ENCODE results near the gene PIP5KL1.

GRCh38 chr9:127876764-127877562 is 53.6 kb downstream of the PIP5KL1 start:
- TF ChIP-seq, protein P1, sequence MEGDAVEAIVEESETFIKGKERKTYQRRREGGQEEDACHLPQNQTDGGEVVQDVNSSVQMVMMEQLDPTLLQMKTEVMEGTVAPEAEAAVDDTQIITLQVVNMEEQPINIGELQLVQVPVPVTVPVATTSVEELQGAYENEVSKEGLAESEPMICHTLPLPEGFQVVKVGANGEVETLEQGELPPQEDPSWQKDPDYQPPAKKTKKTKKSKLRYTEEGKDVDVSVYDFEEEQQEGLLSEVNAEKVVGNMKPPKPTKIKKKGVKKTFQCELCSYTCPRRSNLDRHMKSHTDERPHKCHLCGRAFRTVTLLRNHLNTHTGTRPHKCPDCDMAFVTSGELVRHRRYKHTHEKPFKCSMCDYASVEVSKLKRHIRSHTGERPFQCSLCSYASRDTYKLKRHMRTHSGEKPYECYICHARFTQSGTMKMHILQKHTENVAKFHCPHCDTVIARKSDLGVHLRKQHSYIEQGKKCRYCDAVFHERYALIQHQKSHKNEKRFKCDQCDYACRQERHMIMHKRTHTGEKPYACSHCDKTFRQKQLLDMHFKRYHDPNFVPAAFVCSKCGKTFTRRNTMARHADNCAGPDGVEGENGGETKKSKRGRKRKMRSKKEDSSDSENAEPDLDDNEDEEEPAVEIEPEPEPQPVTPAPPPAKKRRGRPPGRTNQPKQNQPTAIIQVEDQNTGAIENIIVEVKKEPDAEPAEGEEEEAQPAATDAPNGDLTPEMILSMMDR (conservative IDR thresholded peaks at IDR 0.05; ENCODE audit: low read depth, low read length): no peak
- no peak for TF ChIP-seq RFX5 (IDR thresholded peaks at IDR 0.05; ENCODE audit: low read depth, low read length)
- TF ChIP-seq POLR2A (IDR thresholded peaks at IDR 0.05; ENCODE audit: low read depth, low read length): no peak
- TF ChIP-seq FOS (IDR thresholded peaks at IDR 0.05; ENCODE audit: low read depth, low read length): no peak
- TF ChIP-seq RAD21 (IDR thresholded peaks at IDR 0.05; ENCODE audit: low read length): no peak
- TF ChIP-seq SMC3 (IDR thresholded peaks at IDR 0.05; ENCODE audit: low read depth, low read length): no peak
- TF ChIP-seq MAFK (IDR thresholded peaks at IDR 0.05; ENCODE audit: low read depth, low read length): no peak
- no peak for TF ChIP-seq CEBPB (IDR thresholded peaks at IDR 0.05; ENCODE audit: low read depth, low read length)
- TF ChIP-seq USF2 (IDR thresholded peaks at IDR 0.05; ENCODE audit: low read depth, low read length): no peak
- TF ChIP-seq CHD1 (IDR thresholded peaks at IDR 0.05; ENCODE audit: low read depth, low read length): no peak
- TF ChIP-seq NFE2L2 (IDR thresholded peaks at IDR 0.05; ENCODE audit: low read depth, low read length): no peak
- no peak for TF ChIP-seq BHLHE40 (IDR thresholded peaks at IDR 0.05; ENCODE audit: low read depth, low read length)
- TF ChIP-seq MXI1 (IDR thresholded peaks at IDR 0.05; ENCODE audit: borderline replicate concordance, low read depth, low read length): no peak
- no peak for TF ChIP-seq MAZ (IDR thresholded peaks at IDR 0.05; ENCODE audit: borderline replicate concordance, low read depth, low read length)

Data from IMR-90 (cell line).